Raji (cell line): ENCODE data around the gene ADI1.

Experiments used
- POLR2A ChIP-seq: IDR thresholded peaks from 2 replicates; pipeline ENCODE4 v1.6.1; 2011; ENCODE audit warnings: low read depth, low read length, control low read depth; ENCODE audit not compliant: insufficient read depth

ADI1 gene

GRCh38 chr2:3451926-3452671, 67.2 kb downstream of the ADI1 start:
- no peak for TF ChIP-seq POLR2A

- TF ChIP-seq POLR2A: no peak
Measured at GRCh38 chr2:3451169-3451568, 68.2 kb downstream of the ADI1 start.

GRCh38 chr2:3450385-3451010, 68.8 kb downstream of the ADI1 start:
- no peak for TF ChIP-seq POLR2A

GRCh38 chr2:3449936-3450335, 69.4 kb downstream of the ADI1 start:
- TF ChIP-seq POLR2A: no peak

- TF ChIP-seq POLR2A: no peak
Measured at GRCh38 chr2:3449086-3449485, 70.2 kb downstream of the ADI1 start.

GRCh38 chr2:3447789-3448317, 71.5 kb downstream of the ADI1 start:
- no peak for TF ChIP-seq POLR2A
